ENCODE measurements around the gene CDK5RAP3. TPM values are rescaled to one million over a fixed set of nuclear protein-coding genes. Genes with fewer than 3 reads are reported as not detected.

Gene CDK5RAP3
- total and polyA plus RNA-seq, 2 donors (not counting 3 experiments of a cell fraction or from before 2014, with no cell fraction given), result 109 to 139 TPM

DNA sequence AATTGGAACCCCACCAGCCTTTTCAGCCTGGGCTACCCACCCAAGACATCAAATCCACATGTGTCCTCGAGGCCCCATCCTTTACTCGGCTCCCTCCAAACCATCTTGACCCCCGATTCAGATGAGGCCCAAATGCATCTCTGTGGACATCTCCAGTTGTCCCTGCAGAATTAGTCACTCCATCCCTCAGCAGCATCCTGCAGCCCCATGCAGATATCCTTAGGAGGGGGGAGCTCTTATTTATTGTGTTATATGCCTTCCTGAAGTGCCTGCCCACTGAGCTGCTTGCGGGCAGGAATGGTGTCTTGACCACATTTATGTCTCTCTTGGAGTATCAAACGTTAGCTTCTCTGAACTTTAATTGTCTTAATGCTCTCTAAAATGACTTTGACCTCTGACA, 15.6 kb downstream of the CDK5RAP3 start:
- no peak overlapping the region for H3K27ac ChIP-seq (ENCODE audit: insufficient read depth, low read depth, low read length)
- no TSS peak for BruUV-seq (replicated peaks)
- H2AFZ ChIP-seq (ENCODE audit: low read depth, low read length), result no peak overlapping the region
- DNase-seq (ENCODE audit: low read depth, low spot score) (no peak), FAIRE-seq (no peak)
- H3K4me3 ChIP-seq (replicated peaks in 1 of 3; ENCODE audit: insufficient read depth in 1 of 3, low read depth in 1 of 3, low read length in 3 of 3), result no peak overlapping the region
- peaks cover 6% of the 10 kb centered on the region for H3K4me1 ChIP-seq (ENCODE audit: control insufficient read depth, extremely low read depth, insufficient read depth, low read length)
- no peak overlapping the region for H3K4me2 ChIP-seq (ENCODE audit: insufficient read depth, low read length)
- POLR2A ChIA-PET, result no interaction called here
- peaks cover 0 to 3% of the 10 kb centered on the region in 2 experiments for H3K36me3 ChIP-seq (ENCODE audit: control insufficient read depth in 2 of 2, extremely low read depth in 1 of 2, insufficient read depth in 2 of 2, low read length in 2 of 2)
- CTCF ChIA-PET, result interaction anchor here (0.6 to 1.9 kb wide), 6 partner anchors 8 to 40 kb away, joined by 3 to 10 read pairs (median 7); partner anchors contain the start of gene CDK5RAP3
- H3K27me3 ChIP-seq (ENCODE audit: control insufficient read depth in 2 of 2, insufficient read depth in 2 of 2, low read length in 2 of 2), result no peaks in the 10 kb centered on the region
- TF ChIP-seq FOS (IDR thresholded peaks at IDR 0.05; ENCODE audit: borderline replicate concordance, insufficient read depth, low read length) (no peak), MYC (IDR thresholded peaks at IDR 0.05; ENCODE audit: low read depth, low read length) (no peak), MAX (IDR thresholded peaks at IDR 0.05; ENCODE audit: insufficient read depth, insufficient read length) (no peak), POLR2AphosphoS5 (IDR thresholded peaks at IDR 0.05; ENCODE audit: insufficient read depth, low read depth, low read length) (no peak)
- TF ChIP-seq, protein P1, sequence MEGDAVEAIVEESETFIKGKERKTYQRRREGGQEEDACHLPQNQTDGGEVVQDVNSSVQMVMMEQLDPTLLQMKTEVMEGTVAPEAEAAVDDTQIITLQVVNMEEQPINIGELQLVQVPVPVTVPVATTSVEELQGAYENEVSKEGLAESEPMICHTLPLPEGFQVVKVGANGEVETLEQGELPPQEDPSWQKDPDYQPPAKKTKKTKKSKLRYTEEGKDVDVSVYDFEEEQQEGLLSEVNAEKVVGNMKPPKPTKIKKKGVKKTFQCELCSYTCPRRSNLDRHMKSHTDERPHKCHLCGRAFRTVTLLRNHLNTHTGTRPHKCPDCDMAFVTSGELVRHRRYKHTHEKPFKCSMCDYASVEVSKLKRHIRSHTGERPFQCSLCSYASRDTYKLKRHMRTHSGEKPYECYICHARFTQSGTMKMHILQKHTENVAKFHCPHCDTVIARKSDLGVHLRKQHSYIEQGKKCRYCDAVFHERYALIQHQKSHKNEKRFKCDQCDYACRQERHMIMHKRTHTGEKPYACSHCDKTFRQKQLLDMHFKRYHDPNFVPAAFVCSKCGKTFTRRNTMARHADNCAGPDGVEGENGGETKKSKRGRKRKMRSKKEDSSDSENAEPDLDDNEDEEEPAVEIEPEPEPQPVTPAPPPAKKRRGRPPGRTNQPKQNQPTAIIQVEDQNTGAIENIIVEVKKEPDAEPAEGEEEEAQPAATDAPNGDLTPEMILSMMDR (IDR thresholded peaks at IDR 0.05; ENCODE audit: extremely low read depth in 1 of 2, insufficient read depth in 1 of 2, low read depth in 1 of 2, low read length in 2 of 2), result no peak
- H3K9me1 ChIP-seq (replicated peaks; ENCODE audit: control insufficient read depth, extremely low read depth, insufficient read depth, low read length), result no peaks in the 10 kb centered on the region
- no peaks in the 10 kb centered on the region for H3K9me3 ChIP-seq (replicated peaks; ENCODE audit: control insufficient read depth, insufficient read depth, low read length)
- no peaks in the 10 kb centered on the region for H4K20me1 ChIP-seq (replicated peaks; ENCODE audit: control insufficient read depth, extremely low read depth, insufficient read depth, low read length)
- dilution Hi-C loops (cut with MboI; ENCODE audit: extremely low pct_ligation_motif_present, low sequenced_read_pairs) (no loop called here), intact Hi-C loops (cut with micrococcal nuclease) (no loop called here)
- H3K9ac ChIP-seq (replicated peaks; ENCODE audit: extremely low read depth, insufficient read depth, low read length), result no peak overlapping the region
- no peaks in the 10 kb centered on the region for H3K79me2 ChIP-seq (ENCODE audit: control insufficient read depth, insufficient read depth, low read length)
